ENCODE results near the gene MYO9B. TPM values are rescaled to one million over a fixed set of nuclear protein-coding genes. Genes with fewer than 3 reads are reported as not detected.

The MYO9B gene
- polyA plus RNA-seq, 3 donors = 5.9 to 366 (median 7.5) TPM

DNA sequence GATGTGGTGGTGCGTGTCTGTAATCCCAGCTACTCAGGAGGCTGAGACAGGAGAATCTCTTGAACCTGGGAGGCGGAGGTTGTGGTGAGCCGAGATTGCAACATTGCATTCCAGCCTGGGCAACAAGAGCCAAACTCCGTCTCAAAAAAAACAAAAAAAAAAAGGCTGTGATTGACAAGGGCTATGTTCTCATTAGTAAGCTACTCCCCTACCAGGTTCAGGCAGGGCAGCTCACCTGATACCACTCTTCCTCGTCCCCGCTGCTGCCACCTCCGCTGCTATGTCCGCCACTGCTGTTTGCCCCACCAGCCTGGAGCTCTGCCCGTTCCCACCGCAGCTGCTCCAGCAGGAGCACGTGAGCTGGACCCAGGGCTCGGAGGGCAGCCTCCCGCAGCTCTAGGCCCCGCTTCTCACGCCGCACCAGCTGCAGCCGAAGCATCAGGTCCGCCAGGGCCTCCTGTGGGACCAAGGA is 179.6 kb downstream of the MYO9B start:
- WGBS (ENCODE audit: insufficient coverage) = 89% methylated on average over 15 of the region's 18 CpGs
- no peak overlapping the region for H3K9ac ChIP-seq (ENCODE audit: insufficient read depth, low read length, poor library complexity, severe bottlenecking)

DNA sequence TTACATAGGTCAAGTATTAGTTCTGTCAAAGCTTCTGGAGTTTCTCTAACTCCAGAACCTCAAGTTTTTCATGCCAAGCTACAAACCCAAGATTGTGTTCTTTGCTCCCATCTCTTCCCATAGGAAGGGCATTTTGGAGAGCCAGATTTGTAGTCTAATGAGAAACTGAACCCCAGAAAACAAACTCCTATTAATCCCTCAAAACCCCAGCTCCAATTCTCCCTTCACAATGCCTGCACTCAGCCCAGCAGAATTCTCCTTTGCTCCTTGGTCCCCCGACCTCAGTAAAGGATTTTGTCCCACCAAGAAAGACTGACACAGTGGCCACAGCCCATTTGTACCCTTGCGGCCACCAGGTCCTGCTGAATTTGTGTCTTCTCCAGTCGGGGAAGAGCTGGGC is 180.6 kb downstream of the MYO9B start:
- no peaks in the 10 kb centered on the region for H4K20me1 ChIP-seq (ENCODE audit: insufficient read depth, low read length)
- H3K4me2 ChIP-seq (replicated peaks; ENCODE audit: extremely low read depth, low read length, poor library complexity, severe bottlenecking) = no peak overlapping the region
- Mint-ChIP-seq H3K27ac (no peak overlapping the region), H3K4me1 (peaks cover 5% of the 10 kb centered on the region), H3K4me3 (no peak overlapping the region), H3K36me3 (no peaks in the 10 kb centered on the region), H3K9me3 (peaks cover 0 to 2% (median 0%) of the 10 kb centered on the region in 7 donors), H3K27me3 (ENCODE audit: low read depth in 3 of 3) (peaks cover 2 to 8% (median 5%) of the 10 kb centered on the region in 3 donors)
- H3K4me3 ChIP-seq (replicated peaks in 1 of 3; ENCODE audit: low read depth in 2 of 3, low read length in 3 of 3) = no peak overlapping the region
- H3K27me3 ChIP-seq (ENCODE audit: control insufficient read depth in 2 of 2, insufficient read depth in 2 of 2, low read length in 2 of 2) = no peaks in the 10 kb centered on the region
- H3K9ac ChIP-seq (ENCODE audit: insufficient read depth, low read length, poor library complexity, severe bottlenecking) = no peak overlapping the region
- 84% methylated on average over 3 of the region's 3 CpGs for WGBS (ENCODE audit: insufficient coverage)
- intact Hi-C loops (cut with micrococcal nuclease) = no loop called here
- TF ChIP-seq, protein P1, sequence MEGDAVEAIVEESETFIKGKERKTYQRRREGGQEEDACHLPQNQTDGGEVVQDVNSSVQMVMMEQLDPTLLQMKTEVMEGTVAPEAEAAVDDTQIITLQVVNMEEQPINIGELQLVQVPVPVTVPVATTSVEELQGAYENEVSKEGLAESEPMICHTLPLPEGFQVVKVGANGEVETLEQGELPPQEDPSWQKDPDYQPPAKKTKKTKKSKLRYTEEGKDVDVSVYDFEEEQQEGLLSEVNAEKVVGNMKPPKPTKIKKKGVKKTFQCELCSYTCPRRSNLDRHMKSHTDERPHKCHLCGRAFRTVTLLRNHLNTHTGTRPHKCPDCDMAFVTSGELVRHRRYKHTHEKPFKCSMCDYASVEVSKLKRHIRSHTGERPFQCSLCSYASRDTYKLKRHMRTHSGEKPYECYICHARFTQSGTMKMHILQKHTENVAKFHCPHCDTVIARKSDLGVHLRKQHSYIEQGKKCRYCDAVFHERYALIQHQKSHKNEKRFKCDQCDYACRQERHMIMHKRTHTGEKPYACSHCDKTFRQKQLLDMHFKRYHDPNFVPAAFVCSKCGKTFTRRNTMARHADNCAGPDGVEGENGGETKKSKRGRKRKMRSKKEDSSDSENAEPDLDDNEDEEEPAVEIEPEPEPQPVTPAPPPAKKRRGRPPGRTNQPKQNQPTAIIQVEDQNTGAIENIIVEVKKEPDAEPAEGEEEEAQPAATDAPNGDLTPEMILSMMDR (IDR thresholded peaks at IDR 0.05) = no peak
- H3K79me2 ChIP-seq (ENCODE audit: insufficient read depth, low read length) = no peaks in the 10 kb centered on the region
- no peak overlapping the region for H3K27ac ChIP-seq (ENCODE audit: low read depth in 1 of 2, low read length in 2 of 2)
- H3K4me1 ChIP-seq (ENCODE audit: control insufficient read depth in 1 of 2, insufficient read depth in 2 of 2, low read length in 2 of 2) = no peaks in the 10 kb centered on the region
- no peaks in the 10 kb centered on the region for H3K9me3 ChIP-seq (replicated peaks in 1 of 2; ENCODE audit: control insufficient read depth in 1 of 2, insufficient read depth in 1 of 2, low read length in 2 of 2)
- DNase-seq = no peak
- H2AFZ ChIP-seq (ENCODE audit: insufficient read depth, low read depth, low read length, poor library complexity, severe bottlenecking) = no peak overlapping the region
- H3K36me3 ChIP-seq (replicated peaks in 1 of 2; ENCODE audit: control insufficient read depth in 1 of 2, insufficient read depth in 2 of 2, low read length in 2 of 2) = no peaks in the 10 kb centered on the region

More for the DNA sequence above, 179.6 kb downstream of the MYO9B start:
- TF ChIP-seq, protein P1 (IDR thresholded peaks at IDR 0.05) = no peak
- Histone ChIP-seq H3K79me2 (ENCODE audit: insufficient read depth, low read length) (no peaks in the 10 kb centered on the region), H3K4me1 (ENCODE audit: control insufficient read depth in 1 of 2, insufficient read depth in 2 of 2, low read length in 2 of 2) (no peaks in the 10 kb centered on the region), H3K4me3 (replicated peaks in 1 of 3; ENCODE audit: low read depth in 2 of 3, low read length in 3 of 3) (no peak overlapping the region), H3K4me2 (replicated peaks; ENCODE audit: extremely low read depth, low read length, poor library complexity, severe bottlenecking) (no peak overlapping the region), H3K36me3 (replicated peaks in 1 of 2; ENCODE audit: control insufficient read depth in 1 of 2, insufficient read depth in 2 of 2, low read length in 2 of 2) (no peaks in the 10 kb centered on the region), H3K27ac (ENCODE audit: low read depth in 1 of 2, low read length in 2 of 2) (no peak overlapping the region), H4K20me1 (ENCODE audit: insufficient read depth, low read length) (no peaks in the 10 kb centered on the region), H2AFZ (ENCODE audit: insufficient read depth, low read depth, low read length, poor library complexity, severe bottlenecking) (no peak overlapping the region), H3K9me3 (replicated peaks in 1 of 2; ENCODE audit: control insufficient read depth in 1 of 2, insufficient read depth in 1 of 2, low read length in 2 of 2) (no peaks in the 10 kb centered on the region), H3K27me3 (ENCODE audit: control insufficient read depth in 2 of 2, insufficient read depth in 2 of 2, low read length in 2 of 2) (no peaks in the 10 kb centered on the region)
- intact Hi-C loops (cut with micrococcal nuclease) = no loop called here
- no peak for DNase-seq
- H3K9me3 Mint-ChIP-seq = peaks cover 0 to 2% (median 0%) of the 10 kb centered on the region in 7 donors
- no peak overlapping the region for H3K27ac Mint-ChIP-seq
- H3K27me3 Mint-ChIP-seq (ENCODE audit: low read depth in 3 of 3) = peaks cover 2 to 8% (median 5%) of the 10 kb centered on the region in 3 donors
- no peaks in the 10 kb centered on the region for H3K4me1 Mint-ChIP-seq
- no peak overlapping the region for H3K4me3 Mint-ChIP-seq
- H3K36me3 Mint-ChIP-seq = no peaks in the 10 kb centered on the region

Data from CD14-positive monocyte (primary cell).